Measurements from ENCODE around the gene GOLGA8S.
"Not testable (repeated sequence)": the region's sequence is repeated elsewhere in the genome, so short reads cannot be mapped to it uniquely, and the experiment has no call there.

Gene GOLGA8S

DNA sequence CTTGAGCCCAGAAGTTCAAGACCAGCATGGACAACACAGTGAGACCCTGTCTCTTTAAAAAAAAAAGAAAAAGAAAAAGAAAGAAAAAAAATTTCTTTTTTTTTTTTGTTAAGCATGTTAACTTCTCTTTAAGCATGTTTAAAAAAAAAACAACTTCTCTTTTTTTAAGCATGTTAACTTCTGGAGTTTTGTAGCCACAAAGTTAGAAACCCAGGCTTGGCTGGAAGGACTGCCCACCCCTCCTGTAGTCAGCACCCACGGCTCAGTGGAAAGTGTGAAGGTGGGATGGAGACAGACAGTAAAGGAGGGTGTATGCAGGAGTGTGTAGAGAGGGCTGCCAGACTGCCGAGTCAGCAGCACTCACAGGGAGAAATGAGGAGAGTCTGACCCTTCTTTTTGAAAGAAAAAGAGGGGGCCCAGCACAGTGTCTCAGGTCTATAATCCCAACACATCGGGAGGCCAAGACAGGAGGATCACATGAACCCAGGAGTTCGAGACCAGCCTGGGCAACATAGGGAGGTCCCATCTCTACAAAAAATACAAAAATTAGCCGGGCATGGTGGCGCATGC, 33.2 kb downstream of the GOLGA8S start:
- Histone ChIP-seq H3K4me2 (peak overlapping the region; percentile 38 to 85 (median 69)), H4K20me1 (no peaks in the 10 kb centered on the region), H3K36me3 (no peaks in the 10 kb centered on the region), H3K4me1 (peaks cover 38 to 64% (median 56%) of the 10 kb centered on the region in 10 experiments), H3K9ac (peak overlapping the region in 1 of 11 experiments; percentile 38; a peak in 2 of 22 replicates), H3K4me3 (no peak overlapping the region), H3K27me3 (peaks cover 0 to 10% (median 0%) of the 10 kb centered on the region in 11 experiments; a peak in 2 of 22 replicates), H3K9me3 (replicated peaks in 1 of 11) (peaks cover 0 to 16% (median 6%) of the 10 kb centered on the region in 11 experiments; a peak in 9 of 22 replicates), H3K27ac (peak overlapping the region in 4 of 11 experiments; percentile 9 to 40 (median 29); a peak in 4 of 22 replicates)
- no peak for TF ChIP-seq Cebpa-rat (IDR thresholded peaks at IDR 0.05)

DNA sequence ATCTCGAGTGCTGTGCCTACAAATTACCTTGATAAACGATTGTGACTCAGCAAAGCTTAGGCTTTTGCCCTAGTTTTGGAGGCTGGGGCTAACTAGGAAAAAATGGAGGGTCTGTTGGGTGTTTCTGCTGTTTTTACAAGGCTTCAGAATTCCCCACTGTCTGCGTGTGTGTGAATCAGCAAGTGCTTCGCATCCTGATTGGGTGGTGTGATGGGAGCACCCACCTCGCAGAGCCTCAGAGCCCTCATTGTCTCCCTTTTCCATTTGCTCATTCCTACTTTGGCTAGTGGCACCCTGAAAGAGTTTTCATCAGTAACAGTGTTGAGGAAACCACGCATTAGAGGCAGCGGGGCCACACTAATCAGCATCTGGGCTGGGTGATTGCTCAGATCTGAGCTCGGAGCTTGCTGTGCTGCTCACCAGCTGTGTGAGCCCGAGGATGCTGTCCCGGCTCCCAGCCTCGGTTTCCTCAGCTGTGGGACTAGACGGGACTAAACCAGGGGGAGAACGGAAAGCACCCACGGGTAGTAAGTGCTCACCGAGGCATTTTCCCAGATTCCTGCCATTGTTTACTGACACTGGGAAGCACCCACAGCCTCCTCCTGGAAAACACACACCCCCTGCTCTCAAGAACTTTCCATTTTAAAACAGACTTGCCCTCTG, 40.6 kb downstream of the GOLGA8S start:
- H3K9me3 ChIP-seq (replicated peaks in 1 of 11) = peaks cover 0 to 45% (median 28%) of the 10 kb centered on the region in 11 experiments; a peak in 15 of 22 replicates
- H3K36me3 ChIP-seq = peaks cover 0 to 5% (median 0%) of the 10 kb centered on the region in 11 experiments; a peak in 3 of 22 replicates
- TF ChIP-seq Cebpa-rat (IDR thresholded peaks at IDR 0.05) = no peak
- H3K4me1 ChIP-seq = peaks cover 21 to 52% (median 46%) of the 10 kb centered on the region in 10 experiments
- peak overlapping the region in 8 of 11 experiments; percentile 17 to 86 (median 49); a peak in 11 of 22 replicates for H3K4me2 ChIP-seq
- H4K20me1 ChIP-seq = no peaks in the 10 kb centered on the region
- no peak overlapping the region for H3K27ac ChIP-seq
- H3K27me3 ChIP-seq = no peaks in the 10 kb centered on the region
- no peak overlapping the region for H3K4me3 ChIP-seq
- no peak overlapping the region for H3K9ac ChIP-seq

DNA sequence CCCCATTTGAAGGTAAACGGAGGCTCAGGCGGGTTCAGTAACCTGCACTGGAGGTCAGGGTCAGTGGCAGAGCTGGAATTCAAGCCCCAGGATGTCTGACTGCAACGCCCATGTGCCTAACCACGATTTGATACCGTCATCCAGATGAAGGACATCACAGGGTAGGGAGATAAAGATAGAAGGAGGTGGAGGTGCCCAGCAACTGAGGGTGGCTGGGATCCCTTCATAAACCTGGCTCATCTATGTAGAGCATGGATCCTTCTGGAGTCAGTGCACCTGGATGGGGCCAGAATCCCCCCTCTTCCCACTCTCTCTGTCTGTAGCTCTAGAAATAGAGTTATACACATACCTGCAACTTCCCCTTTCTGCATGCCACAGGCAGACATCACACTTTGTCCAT, 41.3 kb downstream of the GOLGA8S start:
- no peak overlapping the region for H3K27ac ChIP-seq
- H3K27me3 ChIP-seq = no peaks in the 10 kb centered on the region
- H4K20me1 ChIP-seq = no peaks in the 10 kb centered on the region
- no peak for TF ChIP-seq Cebpa-rat (IDR thresholded peaks at IDR 0.05)
- H3K9ac ChIP-seq = no peak overlapping the region
- peaks cover 21 to 52% (median 46%) of the 10 kb centered on the region in 10 experiments for H3K4me1 ChIP-seq
- H3K4me3 ChIP-seq = no peak overlapping the region
- H3K4me2 ChIP-seq = peak overlapping the region in 8 of 11 experiments; percentile 17 to 86 (median 49); a peak in 13 of 22 replicates
- peaks cover 0 to 47% (median 29%) of the 10 kb centered on the region in 11 experiments; a peak in 15 of 22 replicates for H3K9me3 ChIP-seq (replicated peaks in 1 of 11)
- H3K36me3 ChIP-seq = peaks cover 0 to 7% (median 0%) of the 10 kb centered on the region in 11 experiments; a peak in 3 of 22 replicates

DNA sequence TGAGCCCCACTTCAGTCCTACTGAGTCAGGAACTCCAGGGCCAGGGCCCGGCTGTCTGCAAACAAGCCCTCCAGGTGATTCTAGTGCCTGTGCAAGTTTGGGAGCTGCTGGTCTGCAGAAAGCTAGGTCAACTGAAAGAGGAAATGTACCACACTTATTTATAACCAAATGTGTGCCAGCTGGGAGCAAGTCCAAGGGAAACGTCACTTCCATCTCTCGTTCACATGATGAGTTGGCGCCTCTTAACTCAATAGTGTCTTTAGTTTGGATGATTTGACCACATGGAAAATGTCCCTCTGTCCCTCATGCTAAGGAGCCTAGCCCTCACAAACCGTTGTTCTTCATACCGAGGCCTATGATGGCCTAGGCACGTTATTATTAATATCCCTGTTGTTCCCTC, 43.2 kb downstream of the GOLGA8S start:
- no peak overlapping the region for H3K9ac ChIP-seq
- no peaks in the 10 kb centered on the region for H3K27me3 ChIP-seq
- no peaks in the 10 kb centered on the region for H4K20me1 ChIP-seq
- H3K4me2 ChIP-seq = peak overlapping the region; percentile 51 to 86 (median 74)
- H3K27ac ChIP-seq = peak overlapping the region; percentile 19 to 52 (median 39); a peak in 18 of 22 replicates
- H3K36me3 ChIP-seq = peaks cover 0 to 11% (median 0%) of the 10 kb centered on the region in 11 experiments; a peak in 4 of 22 replicates
- peak overlapping the region in 2 of 10 experiments; percentile 19 to 34; a peak in 2 of 20 replicates for H3K4me3 ChIP-seq
- peaks cover 0 to 49% (median 29%) of the 10 kb centered on the region in 11 experiments; a peak in 15 of 22 replicates for H3K9me3 ChIP-seq (replicated peaks in 1 of 11)
- no peak for TF ChIP-seq Cebpa-rat (IDR thresholded peaks at IDR 0.05)
- peaks cover 21 to 67% (median 49%) of the 10 kb centered on the region in 10 experiments for H3K4me1 ChIP-seq

DNA sequence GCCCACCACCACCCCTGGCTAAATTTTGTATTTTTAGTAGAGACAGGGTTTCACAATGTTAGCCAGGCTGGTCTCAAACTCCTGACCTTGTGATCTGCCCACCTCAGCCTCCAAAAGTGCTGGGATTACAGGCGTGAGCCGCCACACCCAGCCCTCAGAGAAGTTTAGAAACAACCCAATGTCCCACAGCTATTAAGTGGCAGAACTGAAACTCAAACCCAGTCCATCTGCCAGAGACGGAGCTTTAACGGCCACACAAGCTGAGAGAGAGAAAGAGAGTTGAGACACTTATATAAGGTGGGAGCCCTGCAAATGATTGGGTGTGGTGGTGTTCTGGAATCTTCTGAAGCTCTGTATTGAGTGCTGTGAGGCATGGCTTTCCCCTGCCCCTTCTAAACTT, 43.8 kb downstream of the GOLGA8S start:
- Histone ChIP-seq H3K9me3 (replicated peaks in 1 of 11) (peaks cover 0 to 53% (median 29%) of the 10 kb centered on the region in 11 experiments; a peak in 15 of 22 replicates), H3K4me3 (peak overlapping the region in 1 of 10 experiments; percentile 19; a peak in 2 of 20 replicates), H3K36me3 (peaks cover 0 to 11% (median 0%) of the 10 kb centered on the region in 11 experiments; a peak in 4 of 22 replicates), H3K4me1 (peaks cover 22 to 72% (median 54%) of the 10 kb centered on the region in 10 experiments), H3K27ac (peak overlapping the region; percentile 19 to 52 (median 39); a peak in 17 of 22 replicates), H3K4me2 (peak overlapping the region; percentile 51 to 86 (median 74))
- not testable (repeated sequence) for H4K20me1 ChIP-seq, H3K9ac ChIP-seq, H3K27me3 ChIP-seq

DNA sequence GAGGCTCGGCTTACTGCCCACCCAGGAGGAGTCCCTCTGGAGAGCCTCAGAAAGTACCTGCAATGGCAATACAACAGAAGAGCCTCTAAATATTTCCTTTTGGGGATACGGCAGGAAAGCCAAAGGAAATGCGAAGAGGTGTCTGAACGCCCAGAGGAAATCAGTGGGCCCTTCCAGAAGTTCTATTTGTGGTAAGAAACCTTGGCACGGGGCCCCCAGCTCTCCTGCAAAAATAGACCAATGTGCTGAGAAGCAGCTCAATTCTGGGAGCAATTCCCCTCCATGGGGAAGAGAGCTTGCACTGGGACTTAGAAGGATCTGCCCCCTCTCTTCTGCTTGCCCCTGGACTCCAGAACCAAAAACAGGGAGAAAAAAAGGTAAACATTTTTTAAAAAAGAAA, 44.7 kb downstream of the GOLGA8S start:
- peak overlapping the region in 2 of 10 experiments; percentile 19 to 29; a peak in 2 of 20 replicates for H3K4me3 ChIP-seq
- not testable (repeated sequence) for H4K20me1 ChIP-seq, H3K27me3 ChIP-seq, H3K9ac ChIP-seq
- peaks cover 22 to 80% (median 60%) of the 10 kb centered on the region in 10 experiments for H3K4me1 ChIP-seq
- 0 out of 22 replicates have a peak overlapping the region, but pooled peaks of 1 of the 11 experiments have one; percentile 34 for H3K27ac ChIP-seq
- peaks cover 0 to 11% (median 0%) of the 10 kb centered on the region in 11 experiments; a peak in 4 of 22 replicates for H3K36me3 ChIP-seq
- peaks cover 0 to 61% (median 33%) of the 10 kb centered on the region in 11 experiments; a peak in 16 of 22 replicates for H3K9me3 ChIP-seq (replicated peaks in 1 of 11)
- peak overlapping the region in 10 of 11 experiments; percentile 26 to 86 (median 76); a peak in 17 of 22 replicates for H3K4me2 ChIP-seq

DNA sequence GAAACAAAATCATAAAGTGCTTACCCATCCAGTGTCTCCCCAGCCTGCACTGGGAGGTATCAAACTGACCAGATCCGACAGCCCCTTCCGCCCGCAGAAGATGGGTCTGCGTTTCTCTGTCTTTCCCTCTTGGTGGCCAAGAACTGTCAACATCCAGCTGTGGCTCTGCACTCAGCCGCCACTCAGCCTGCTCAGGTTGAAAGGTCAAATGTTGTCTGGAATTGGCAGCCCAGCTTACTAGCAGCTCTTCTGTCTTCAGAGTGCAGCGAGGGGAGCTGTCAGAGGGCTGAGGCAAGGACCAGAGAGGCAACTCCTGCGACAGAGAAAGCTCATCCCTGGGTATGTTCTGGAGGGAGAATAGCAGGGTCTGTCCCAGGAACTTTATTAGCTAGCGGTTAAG, 47.1 kb downstream of the GOLGA8S start:
- H3K4me1 ChIP-seq = peaks cover 31 to 83% (median 57%) of the 10 kb centered on the region in 10 experiments
- H3K27ac ChIP-seq = no peak overlapping the region
- H3K36me3 ChIP-seq = peaks cover 0 to 11% (median 0%) of the 10 kb centered on the region in 11 experiments; a peak in 5 of 22 replicates
- H3K9me3 ChIP-seq (replicated peaks in 1 of 11) = peaks cover 12 to 83% (median 51%) of the 10 kb centered on the region in 11 experiments
- no peak for TF ChIP-seq Cebpa-rat (IDR thresholded peaks at IDR 0.05)
- H3K4me2 ChIP-seq = peak overlapping the region in 5 of 11 experiments; percentile 7 to 72 (median 16); a peak in 4 of 22 replicates
- no peaks in the 10 kb centered on the region for H3K27me3 ChIP-seq
- H3K9ac ChIP-seq = no peak overlapping the region
- no peak overlapping the region for H3K4me3 ChIP-seq
- no peaks in the 10 kb centered on the region for H4K20me1 ChIP-seq

DNA sequence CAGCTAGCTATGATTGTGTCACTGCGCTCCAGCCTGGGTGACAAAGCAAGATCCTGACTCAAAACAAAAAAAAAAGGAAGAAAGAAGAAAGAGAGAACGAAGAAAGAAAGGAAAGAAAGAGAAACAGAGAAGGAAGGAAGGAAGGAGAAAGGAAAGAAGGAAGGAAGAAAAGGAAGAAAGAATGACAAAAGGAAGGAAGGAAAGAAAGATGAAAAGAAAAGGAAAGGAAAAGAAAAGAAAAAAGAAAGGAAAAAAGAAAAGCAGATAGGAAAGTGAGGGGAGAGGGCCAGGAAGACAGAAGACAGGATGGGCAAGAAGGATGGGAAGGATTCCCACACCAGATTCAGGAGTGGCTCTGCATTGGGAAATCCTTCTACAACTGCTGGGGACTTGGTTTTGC, 47.6 kb downstream of the GOLGA8S start:
- Histone ChIP-seq H3K9me3 (replicated peaks in 1 of 11) (peaks cover 17 to 88% (median 57%) of the 10 kb centered on the region in 11 experiments), H3K36me3 (peaks cover 0 to 15% (median 0%) of the 10 kb centered on the region in 11 experiments; a peak in 5 of 22 replicates), H3K27ac (no peak overlapping the region), H3K4me3 (no peak overlapping the region), H3K4me2 (peak overlapping the region in 6 of 11 experiments; percentile 16 to 72 (median 61); a peak in 6 of 22 replicates), H3K4me1 (peaks cover 30 to 78% (median 52%) of the 10 kb centered on the region in 10 experiments), H3K9ac (no peak overlapping the region), H3K27me3 (no peaks in the 10 kb centered on the region), H4K20me1 (no peaks in the 10 kb centered on the region)
- TF ChIP-seq Cebpa-rat (IDR thresholded peaks at IDR 0.05) = no peak
